NCI-H146 (cell line): ENCODE data around the gene FBXL22.

Experiments used
- DNase-seq: peaks from one replicate; lab custom pipeline; 2025; lab: John Stamatoyannopoulos, UW

FBXL22 gene

GRCh38 chr15:63593705-63594671 lies 3.2 kb upstream of the FBXL22 start:
- no peak for DNase-seq

- DNase-seq: no peak
These were observed 2.1 kb upstream of the FBXL22 start for GRCh38 chr15:63595065-63595464.

GRCh38 chr15:63595688-63596087 lies 1.5 kb upstream of the FBXL22 start:
- no peak for DNase-seq

- DNase-seq: no peak
These were observed 530 bp upstream of the FBXL22 start for GRCh38 chr15:63596676-63597037.

GRCh38 chr15:63597821-63598220 lies 634 bp downstream of the FBXL22 start:
- DNase-seq: no peak

- DNase-seq: no peak
These were observed 1.6 kb downstream of the FBXL22 start for GRCh38 chr15:63598473-63599400.

- peak; percentile 36 for DNase-seq
These were observed 2.3 kb downstream of the FBXL22 start for GRCh38 chr15:63599401-63600000.

GRCh38 chr15:63600001-63600615 lies 2.9 kb downstream of the FBXL22 start:
- DNase-seq: peak; percentile 46

GRCh38 chr15:63600616-63601025 lies 3.4 kb downstream of the FBXL22 start:
- DNase-seq: peak; percentile 88

- DNase-seq: peak; percentile 54
These were observed 4.0 kb downstream of the FBXL22 start for GRCh38 chr15:63601026-63601703.

- DNase-seq: peak; percentile 75
These were observed 4.6 kb downstream of the FBXL22 start for GRCh38 chr15:63601704-63602185.

GRCh38 chr15:63602595-63602994 lies 5.4 kb downstream of the FBXL22 start:
- no peak for DNase-seq

GRCh38 chr15:63603516-63603915 lies 6.3 kb downstream of the FBXL22 start:
- no peak for DNase-seq

- no peak for DNase-seq
These were observed 7.1 kb downstream of the FBXL22 start for GRCh38 chr15:63604281-63604680.

- no peak for DNase-seq
These were observed 7.8 kb downstream of the FBXL22 start for GRCh38 chr15:63605036-63605435.

- no peak for DNase-seq
These were observed 8.6 kb downstream of the FBXL22 start for GRCh38 chr15:63605816-63606215.

GRCh38 chr15:63606308-63606707 lies 9.1 kb downstream of the FBXL22 start:
- DNase-seq: no peak

- no peak for DNase-seq
These were observed 11.8 kb downstream of the FBXL22 start for GRCh38 chr15:63608989-63609388.

GRCh38 chr15:63609448-63609847 lies 12.3 kb downstream of the FBXL22 start:
- no peak for DNase-seq

- peak; percentile 61 for DNase-seq
These were observed 13.1 kb downstream of the FBXL22 start for GRCh38 chr15:63610209-63610841.

- DNase-seq: no peak
These were observed 14.0 kb downstream of the FBXL22 start for GRCh38 chr15:63611177-63611576.
